GM21447 (cell line): ENCODE results near the gene PLAC1.

ENCODE experiments used
- ATAC-seq: cut with Tn5 transposase; IDR thresholded peaks from one replicate; pipeline ENCODE4 v1.9.1; 2021; ENCODE audit not compliant: unreplicated experiment

The PLAC1 gene

GRCh38 chrX:134670134-134670924 lies 12.1 kb upstream of the PLAC1 start:
- no peak for ATAC-seq

GRCh38 chrX:134669378-134670098 lies 11.3 kb upstream of the PLAC1 start:
- ATAC-seq: no peak

GRCh38 chrX:134664202-134664601 lies 5.9 kb upstream of the PLAC1 start:
- no peak for ATAC-seq

GRCh38 chrX:134661295-134661694 lies 3.0 kb upstream of the PLAC1 start:
- ATAC-seq: no peak

- no peak for ATAC-seq
Measured at GRCh38 chrX:134660627-134661026, 2.4 kb upstream of the PLAC1 start.

GRCh38 chrX:134659761-134660160 lies 1.5 kb upstream of the PLAC1 start:
- ATAC-seq: no peak

- ATAC-seq: no peak
Measured at GRCh38 chrX:134658760-134659023, 421 bp upstream of the PLAC1 start.

GRCh38 chrX:134654398-134655012 lies 3.8 kb downstream of the PLAC1 start:
- ATAC-seq: no peak

GRCh38 chrX:134653835-134654234 lies 4.4 kb downstream of the PLAC1 start:
- no peak for ATAC-seq

GRCh38 chrX:134650701-134651100 lies 7.6 kb downstream of the PLAC1 start:
- ATAC-seq: no peak

GRCh38 chrX:134649770-134650169 lies 8.5 kb downstream of the PLAC1 start:
- ATAC-seq: no peak

GRCh38 chrX:134647477-134647877 lies 10.8 kb downstream of the PLAC1 start:
- ATAC-seq: no peak

- ATAC-seq: no peak
Measured at GRCh38 chrX:134646691-134647090, 11.6 kb downstream of the PLAC1 start.

GRCh38 chrX:134645936-134646543 lies 12.2 kb downstream of the PLAC1 start:
- no peak for ATAC-seq

- ATAC-seq: no peak
Measured at GRCh38 chrX:134642386-134642785, 15.9 kb downstream of the PLAC1 start.

GRCh38 chrX:134641346-134641745 lies 16.9 kb downstream of the PLAC1 start:
- ATAC-seq: no peak

- ATAC-seq: no peak
Measured at GRCh38 chrX:134640914-134641313, 17.4 kb downstream of the PLAC1 start.

GRCh38 chrX:134636851-134637250 lies 21.4 kb downstream of the PLAC1 start:
- no peak for ATAC-seq

- no peak for ATAC-seq
Measured at GRCh38 chrX:134634691-134635090, 23.6 kb downstream of the PLAC1 start.

- peak; percentile 51 for ATAC-seq
Measured at GRCh38 chrX:134633832-134634231, 24.4 kb downstream of the PLAC1 start.

GRCh38 chrX:134633394-134633793 lies 24.9 kb downstream of the PLAC1 start:
- no peak for ATAC-seq

GRCh38 chrX:134632355-134632754 lies 25.9 kb downstream of the PLAC1 start:
- no peak for ATAC-seq
